Stimulated activated CD4-positive, alpha-beta T cell treated with anti-CD3 and anti-CD28 coated beads, TNF-alpha, amount 100 ng/mL, for 1 hour (primary cell): ENCODE results near the gene GRHL3.
"Not testable (repeated sequence)": the region's sequence is repeated elsewhere in the genome, so short reads cannot be mapped to it uniquely, and the experiment has no call there.

Experiments
- DNase-seq, 3 donors: peaks; one replicate each; pipeline ENCODE4 v3.0.0-alpha.2; 2020; ENCODE audit warnings: low read depth in 3 of 3, low spot score in 1 of 3

Gene GRHL3

GRCh38 chr1:24319312-24319863 is at the start of gene GRHL3:
GRHL3 (plus strand) TSS chr1:24319357; CDS start chr1:24319552, 195 bp downstream.
- DNase-seq: no peak

GRCh38 chr1:24274203-24275103 is 44.7 kb upstream of the GRHL3 start:
- not testable (repeated sequence) for DNase-seq

GRCh38 chr1:24275104-24275410 is 44.1 kb upstream of the GRHL3 start:
- no peak for DNase-seq

DNA sequence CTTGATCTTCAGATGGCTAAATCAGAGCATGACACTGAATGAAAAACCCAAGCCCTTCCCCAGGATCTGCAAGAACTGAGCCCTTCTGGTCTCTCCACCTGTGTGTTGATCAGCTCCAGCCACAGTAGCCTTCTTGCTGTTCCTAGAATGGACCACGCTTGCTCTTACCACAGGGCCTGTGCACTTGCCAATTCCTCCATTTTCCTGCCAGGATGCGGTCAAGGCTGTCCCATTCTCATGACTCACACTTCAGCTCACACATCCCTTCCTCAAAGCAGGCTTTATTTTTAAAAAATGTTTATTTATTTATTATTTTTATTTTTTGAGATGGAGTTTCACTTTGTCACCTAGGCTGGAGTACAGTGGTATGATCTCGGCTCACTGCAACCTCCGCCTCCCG is 43.6 kb upstream of the GRHL3 start:
- no peak for DNase-seq

- DNase-seq: no peak
Measured at GRCh38 chr1:24276791-24277190, 42.4 kb upstream of the GRHL3 start.

DNA sequence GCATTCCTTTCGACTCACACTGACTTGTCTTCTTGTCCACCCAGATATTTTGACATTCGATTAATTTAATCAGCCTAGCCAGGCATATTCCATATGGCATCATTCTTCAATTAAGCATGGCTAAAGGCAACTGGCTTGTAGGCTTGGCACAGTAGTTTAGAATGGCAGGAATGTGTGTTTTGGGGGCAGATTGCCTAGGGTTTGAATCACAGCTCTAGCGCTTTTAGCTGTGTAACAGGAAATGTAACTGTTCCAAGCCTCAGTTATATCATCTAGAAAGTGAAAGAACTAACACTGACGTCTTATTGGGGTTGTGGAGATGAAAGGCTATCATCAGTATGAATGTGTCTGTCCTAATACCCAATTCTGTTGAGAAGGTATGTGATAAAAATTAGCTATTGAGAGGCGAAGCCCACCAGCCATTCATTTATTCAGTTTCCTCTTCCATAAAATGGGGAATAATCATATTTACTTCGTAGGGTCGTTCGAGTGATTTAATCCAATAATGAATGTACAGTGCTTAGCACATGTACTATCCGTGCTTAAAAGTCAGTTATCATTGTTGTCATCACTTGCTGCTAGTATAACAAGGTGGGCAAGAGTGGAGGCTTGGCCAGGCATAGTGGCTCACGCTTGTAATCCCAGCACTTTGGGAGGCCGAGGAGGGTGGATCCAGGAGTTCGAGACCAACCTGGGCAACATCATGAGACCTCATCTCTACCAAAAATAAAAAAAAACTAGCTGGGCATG is 41.6 kb upstream of the GRHL3 start:
- DNase-seq: no peak

DNA sequence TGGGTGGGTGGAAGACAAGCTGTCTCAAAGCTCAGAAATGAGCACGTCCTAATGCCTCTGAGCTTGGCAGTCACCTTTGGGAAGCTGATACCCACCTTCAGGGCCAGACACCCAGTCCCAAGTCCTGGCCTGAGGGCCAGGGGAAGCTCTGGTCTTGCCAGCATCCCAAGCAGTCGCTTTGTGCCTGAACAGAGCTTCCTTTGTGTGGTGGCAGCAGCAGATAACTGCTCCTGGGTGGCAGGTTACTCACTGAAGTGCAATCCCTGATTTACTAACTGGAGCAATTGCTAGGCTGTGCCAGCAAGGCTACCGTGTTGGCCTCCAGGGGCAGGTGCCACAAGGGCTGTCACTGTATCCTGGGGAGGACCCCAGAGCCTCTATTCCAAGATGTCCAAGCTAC is 40.4 kb upstream of the GRHL3 start:
- DNase-seq: no peak

GRCh38 chr1:24279590-24280232 is 39.4 kb upstream of the GRHL3 start:
- DNase-seq: no peak

DNA sequence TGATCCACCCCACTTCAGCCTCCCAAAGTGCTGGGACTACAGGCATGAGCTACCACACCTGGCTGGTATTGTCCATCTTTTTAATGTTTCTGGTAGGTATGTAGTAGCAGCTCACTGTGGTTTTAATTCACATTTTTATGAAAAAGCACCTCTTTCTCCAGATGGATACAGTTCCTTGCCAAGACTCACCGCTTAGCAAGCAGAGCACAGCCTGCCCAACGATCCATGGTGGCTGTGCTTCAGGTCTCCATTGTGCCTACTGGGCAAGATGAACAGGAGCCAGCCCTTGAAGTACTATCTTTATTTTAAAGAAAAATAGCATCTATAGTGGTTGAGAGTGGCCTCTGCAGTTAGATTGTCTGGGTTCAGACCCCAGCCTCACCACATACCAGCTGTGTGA is 37.6 kb upstream of the GRHL3 start:
- no peak for DNase-seq

- no peak for DNase-seq
Measured at GRCh38 chr1:24282491-24282890, 36.7 kb upstream of the GRHL3 start.

GRCh38 chr1:24283326-24284155 is 35.6 kb upstream of the GRHL3 start:
- no peak for DNase-seq

DNA sequence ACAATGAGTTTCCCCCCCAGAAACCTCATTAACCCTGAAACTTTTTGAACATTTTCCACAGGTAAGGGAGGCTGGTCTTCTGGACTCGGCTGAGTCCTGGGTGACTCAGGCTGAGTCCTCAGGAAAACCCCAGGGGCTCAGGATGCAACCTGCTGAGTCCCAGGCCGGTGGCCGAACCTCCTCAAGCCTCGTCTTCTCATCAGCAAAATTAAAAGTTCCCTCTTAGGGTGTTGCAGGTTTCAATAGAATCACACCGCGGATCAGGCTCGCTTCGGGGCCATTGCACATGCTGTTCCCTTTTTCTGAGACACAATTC is 35.0 kb upstream of the GRHL3 start:
- DNase-seq: no peak

- DNase-seq: no peak
Measured at GRCh38 chr1:24285231-24285630, 33.9 kb upstream of the GRHL3 start.

GRCh38 chr1:24286246-24287010 is 32.7 kb upstream of the GRHL3 start:
- DNase-seq: no peak

- DNase-seq: not testable (repeated sequence)
Measured at GRCh38 chr1:24287779-24288178, 31.4 kb upstream of the GRHL3 start.

GRCh38 chr1:24288479-24288878 is 30.7 kb upstream of the GRHL3 start:
- no peak for DNase-seq

DNA sequence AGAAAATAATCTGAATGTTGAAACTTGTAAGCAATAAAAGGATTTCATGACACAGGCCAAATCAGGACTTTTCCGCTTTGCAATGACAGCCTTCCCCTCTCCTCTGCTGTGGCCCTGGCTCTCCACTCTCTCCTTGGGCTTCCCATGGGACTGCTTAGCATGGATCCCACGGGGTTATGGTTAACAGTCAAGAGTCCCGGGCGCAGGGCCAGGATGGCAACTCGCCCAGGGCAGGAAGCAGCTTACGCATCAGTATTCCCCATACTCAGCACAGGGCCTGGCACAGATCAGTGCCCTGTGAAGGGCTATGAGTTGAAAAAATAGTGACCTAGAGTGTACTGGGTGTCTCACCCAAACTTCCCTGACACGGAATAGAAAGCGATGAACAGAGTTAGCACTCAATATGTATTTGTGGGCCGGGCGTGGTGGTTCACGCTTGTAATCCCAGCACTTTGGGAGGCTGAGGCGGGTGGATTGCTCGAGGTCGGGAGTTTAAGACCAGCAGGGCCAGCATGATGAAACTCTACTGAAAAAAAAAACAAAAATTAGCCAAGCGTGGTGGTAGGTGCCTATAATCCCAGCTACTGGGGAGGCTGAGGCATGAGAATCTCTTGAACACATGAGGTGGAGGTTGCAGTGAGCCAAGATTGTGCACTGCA is 29.1 kb upstream of the GRHL3 start:
- DNase-seq: no peak

- DNase-seq: no peak
Measured at GRCh38 chr1:24290933-24291487, 28.1 kb upstream of the GRHL3 start.

DNA sequence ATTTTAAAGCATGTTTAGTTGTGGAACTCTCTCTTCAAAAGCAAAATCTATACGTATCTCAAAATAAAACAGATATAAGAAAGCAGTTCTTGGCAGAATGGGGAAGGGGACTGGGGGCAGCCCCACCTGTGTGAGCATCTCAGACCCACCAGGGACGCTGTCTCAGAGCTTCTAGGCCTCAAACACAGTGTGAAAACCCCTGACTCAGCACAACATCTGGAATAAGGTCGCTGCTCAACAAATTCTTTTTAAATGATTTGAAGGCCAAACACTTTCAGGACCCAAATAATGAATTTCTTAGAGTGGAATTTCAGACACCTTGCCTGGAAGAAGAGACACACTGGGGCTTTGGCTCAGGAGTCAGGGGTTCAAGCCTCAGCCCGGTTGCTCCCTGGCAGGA is 27.1 kb upstream of the GRHL3 start:
- no peak for DNase-seq
